ENCODE data around the gene PLP2. TPM values are rescaled to one million over a fixed set of nuclear protein-coding genes. Genes with fewer than 3 reads are reported as not detected.

Gene PLP2
- total and polyA plus RNA-seq, 2 donors (not counting 1 experiment from before 2014, with no cell fraction given): 23.3 to 212 TPM

DNA sequence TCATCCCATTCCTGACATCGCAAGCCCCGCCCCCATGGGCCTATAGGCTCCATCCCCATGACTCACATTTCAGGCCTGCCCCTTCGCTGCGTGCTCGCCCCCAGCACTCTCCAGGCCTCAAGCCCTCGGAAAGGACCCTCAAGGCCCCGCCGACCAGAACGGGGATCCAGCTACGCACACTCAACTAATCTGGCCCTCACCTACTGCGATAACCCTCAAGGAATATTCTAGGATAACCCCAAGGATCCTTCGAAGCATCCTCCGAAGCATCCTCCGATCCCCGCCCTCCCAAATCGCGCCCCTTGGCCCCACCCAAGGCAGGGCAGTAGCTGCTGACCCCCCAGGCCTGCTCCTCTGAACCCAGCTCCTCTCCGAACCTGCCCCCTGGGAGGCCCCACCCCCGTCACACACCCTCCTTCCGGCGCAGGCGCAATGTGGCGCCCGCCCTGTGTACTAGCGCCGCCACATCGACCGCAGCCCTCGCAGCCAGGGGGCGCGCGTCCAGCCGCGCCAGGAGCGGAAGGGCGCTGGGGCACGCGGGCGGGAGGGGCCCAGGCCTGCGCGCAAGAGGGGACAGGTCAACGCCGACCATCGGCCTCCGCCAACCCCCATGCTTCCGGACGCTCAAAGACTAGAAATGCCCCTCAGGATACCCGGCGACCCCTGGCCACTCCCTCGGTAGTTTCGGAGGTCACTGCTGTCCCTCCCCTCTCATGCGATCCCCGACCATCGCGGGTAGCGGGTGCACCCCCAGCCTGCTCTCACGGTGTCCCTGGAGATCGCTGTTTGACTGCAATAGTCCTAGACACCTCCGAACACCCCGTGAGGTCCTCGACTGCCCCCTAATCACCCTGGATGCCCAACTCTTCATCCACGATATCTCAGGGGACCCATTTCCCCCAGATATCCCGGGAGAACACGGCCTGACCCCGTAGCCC is 15.5 kb upstream of the PLP2 start:
- Histone ChIP-seq H3K4me2 (ENCODE audit: extremely low read depth, insufficient read depth, low read length) (peak overlapping the region; percentile 34), H3K27ac (ENCODE audit: insufficient read depth, low read length) (peak overlapping the region; percentile 85), H2AFZ (ENCODE audit: low read length) (peak overlapping the region; percentile 33), H3K9ac (ENCODE audit: insufficient read depth, low read length) (peak overlapping the region; percentile 58), H3K79me2 (ENCODE audit: control insufficient read depth, insufficient read depth, low read length) (no peaks in the 10 kb centered on the region), H4K20me1 (ENCODE audit: control insufficient read depth, extremely low read depth, insufficient read depth, low read length) (no peaks in the 10 kb centered on the region), H3K27me3 (ENCODE audit: control insufficient read depth, insufficient read depth, low read length) (no peaks in the 10 kb centered on the region), H3K36me3 (ENCODE audit: control insufficient read depth, insufficient read depth, low read length) (no peaks in the 10 kb centered on the region), H3K4me1 (ENCODE audit: control insufficient read depth, extremely low read depth, insufficient read depth, low read length) (no peaks in the 10 kb centered on the region), H3K9me3 (ENCODE audit: control insufficient read depth, insufficient read depth, low read depth, low read length) (no peaks in the 10 kb centered on the region), H3K4me3 (replicated peaks in 1 of 4; ENCODE audit: control extremely low read depth in 1 of 4, insufficient read depth in 1 of 4, low read depth in 3 of 4, low read length in 4 of 4) (peak overlapping the region; percentile 9 to 63 (median 34))
- TF ChIP-seq EZH2 (IDR thresholded peaks at IDR 0.05; ENCODE audit: low read length, missing control alignments): no peak
- peak; percentile 38 to 39 for TF ChIP-seq CTCF (conservative IDR thresholded peaks at IDR 0.05 in 1 of 2, IDR thresholded peaks at IDR 0.05 in 1 of 2; ENCODE audit: low read depth in 1 of 2, low read length in 2 of 2)
- DNase-seq (ENCODE audit: low read depth in 2 of 2): peak; percentile 88 to 91

- H3K36me3 ChIP-seq (ENCODE audit: control insufficient read depth, insufficient read depth, low read length): no peaks in the 10 kb centered on the region
- H3K27ac ChIP-seq (ENCODE audit: insufficient read depth, low read length): no peak overlapping the region
- H4K20me1 ChIP-seq (ENCODE audit: control insufficient read depth, extremely low read depth, insufficient read depth, low read length): no peaks in the 10 kb centered on the region
- no peaks in the 10 kb centered on the region for H3K4me1 ChIP-seq (ENCODE audit: control insufficient read depth, extremely low read depth, insufficient read depth, low read length)
- no peak overlapping the region for H2AFZ ChIP-seq (ENCODE audit: low read length)
- no peak overlapping the region for H3K9ac ChIP-seq (ENCODE audit: insufficient read depth, low read length)
- H3K4me2 ChIP-seq (ENCODE audit: extremely low read depth, insufficient read depth, low read length): no peak overlapping the region
- no peak for DNase-seq (ENCODE audit: low read depth in 2 of 2)
- no peaks in the 10 kb centered on the region for H3K27me3 ChIP-seq (ENCODE audit: control insufficient read depth, insufficient read depth, low read length)
- no peaks in the 10 kb centered on the region for H3K9me3 ChIP-seq (ENCODE audit: control insufficient read depth, insufficient read depth, low read depth, low read length)
- H3K79me2 ChIP-seq (ENCODE audit: control insufficient read depth, insufficient read depth, low read length): no peaks in the 10 kb centered on the region
- no peak overlapping the region for H3K4me3 ChIP-seq (replicated peaks in 1 of 4; ENCODE audit: control extremely low read depth in 1 of 4, insufficient read depth in 1 of 4, low read depth in 3 of 4, low read length in 4 of 4)
- TF ChIP-seq CTCF (conservative IDR thresholded peaks at IDR 0.05 in 1 of 2, IDR thresholded peaks at IDR 0.05 in 1 of 2; ENCODE audit: low read depth in 1 of 2, low read length in 2 of 2): no peak
- TF ChIP-seq EZH2 (IDR thresholded peaks at IDR 0.05; ENCODE audit: low read length, missing control alignments): no peak
Measured at GRCh38 chrX:49157194-49157593, 14.5 kb upstream of the PLP2 start.

GRCh38 chrX:49160908-49161307 is 10.8 kb upstream of the PLP2 start:
- Histone ChIP-seq H3K4me2 (ENCODE audit: extremely low read depth, insufficient read depth, low read length) (no peak overlapping the region), H3K4me3 (replicated peaks in 1 of 4; ENCODE audit: control extremely low read depth in 1 of 4, insufficient read depth in 1 of 4, low read depth in 3 of 4, low read length in 4 of 4) (no peak overlapping the region), H3K27me3 (ENCODE audit: control insufficient read depth, insufficient read depth, low read length) (no peaks in the 10 kb centered on the region), H3K36me3 (ENCODE audit: control insufficient read depth, insufficient read depth, low read length) (no peaks in the 10 kb centered on the region), H3K79me2 (ENCODE audit: control insufficient read depth, insufficient read depth, low read length) (no peaks in the 10 kb centered on the region), H2AFZ (ENCODE audit: low read length) (no peak overlapping the region), H3K27ac (ENCODE audit: insufficient read depth, low read length) (no peak overlapping the region), H3K9ac (ENCODE audit: insufficient read depth, low read length) (no peak overlapping the region), H4K20me1 (ENCODE audit: control insufficient read depth, extremely low read depth, insufficient read depth, low read length) (no peaks in the 10 kb centered on the region), H3K9me3 (ENCODE audit: control insufficient read depth, insufficient read depth, low read depth, low read length) (no peaks in the 10 kb centered on the region), H3K4me1 (ENCODE audit: control insufficient read depth, extremely low read depth, insufficient read depth, low read length) (no peaks in the 10 kb centered on the region)
- no peak for TF ChIP-seq CTCF (conservative IDR thresholded peaks at IDR 0.05 in 1 of 2, IDR thresholded peaks at IDR 0.05 in 1 of 2; ENCODE audit: low read depth in 1 of 2, low read length in 2 of 2)
- no peak for TF ChIP-seq EZH2 (IDR thresholded peaks at IDR 0.05; ENCODE audit: low read length, missing control alignments)
- DNase-seq (ENCODE audit: low read depth in 2 of 2): no peak
